ENCODE measurements around the gene SV2C. TPM values are rescaled to one million over a fixed set of nuclear protein-coding genes. Genes with fewer than 3 reads are reported as not detected.
A peak's percentile ranks its signal among the peaks of the same experiment; 100 is the strongest.

SV2C gene
- total and polyA plus RNA-seq, 2 of the 13 experiments (the other 11 are each of a cell fraction or from before 2014, with no cell fraction given): not detected

DNA sequence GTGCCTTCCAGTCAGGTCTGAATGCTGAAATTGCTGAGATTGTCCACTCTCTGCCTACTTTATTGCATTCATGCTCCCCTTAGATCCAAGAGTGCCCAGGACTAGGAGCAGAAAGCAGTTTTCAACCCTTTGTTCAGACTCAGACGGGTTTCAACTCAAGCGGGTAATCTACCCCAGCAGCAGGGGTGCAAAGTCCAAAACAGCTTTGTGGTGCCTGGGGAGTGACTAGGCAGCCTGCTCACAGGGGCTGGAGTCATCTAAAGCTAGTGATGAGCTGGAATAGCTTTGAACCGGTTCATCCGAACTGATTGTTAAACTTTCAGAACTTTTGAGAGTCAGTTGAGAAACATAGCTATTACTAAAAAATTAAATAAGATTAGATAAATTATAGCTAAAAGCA, 248.9 kb downstream of the SV2C start (continued):
- TF ChIP-seq ZNF460 (CRISPR knock-in tag; IDR thresholded peaks at IDR 0.05; ENCODE audit: borderline replicate concordance): no peak
- TF ChIP-seq NFYC (CRISPR knock-in tag; IDR thresholded peaks at IDR 0.05): no peak
- no peak for TF ChIP-seq HIVEP1 (CRISPR knock-in tag; IDR thresholded peaks at IDR 0.05)
- no peak for TF ChIP-seq NFKBIZ (CRISPR knock-in tag; IDR thresholded peaks at IDR 0.05)
- no peak for TF ChIP-seq ZMYM2 (CRISPR knock-in tag; IDR thresholded peaks at IDR 0.05)
- no peak for TF ChIP-seq KLF16 (CRISPR knock-in tag; IDR thresholded peaks at IDR 0.05)
- no peak for TF ChIP-seq CEBPZ (IDR thresholded peaks at IDR 0.05; ENCODE audit: low read length)

GRCh38 chr5:76332611-76333205, 249.5 kb downstream of the SV2C start:
- in situ Hi-C loops (cut with HindIII; ENCODE audit: extremely low pct_ligation_motif_present, low pct_unique_long_range_greater_than_20kb): no loop called here
- FAIRE-seq: no peak
- no TSS peak for BruUV-seq (replicated peaks)

More at GRCh38 chr5:76332611-76333205, 249.5 kb downstream of the SV2C start:
- 8% methylated on average over 2 of the region's 2 CpGs for WGBS (ENCODE audit: low lambda C conversion rate)
- peaks cover 0 to 5% of the 10 kb centered on the region in 2 experiments; a peak in 1 of 5 replicates for H3K27me3 ChIP-seq (ENCODE audit: control insufficient read depth in 1 of 2, insufficient read depth in 2 of 2, low read length in 2 of 2)
- intact Hi-C loops (cut with micrococcal nuclease; ENCODE audit: unreplicated experiment): loop anchor here (5.0 kb wide), 1 partner anchor 55 kb away; no protein-coding TSS in a partner anchor
- peaks cover 36% of the 10 kb centered on the region for H3K4me1 ChIP-seq (ENCODE audit: insufficient read depth, low read length)
- no peak overlapping the region for H3K9ac ChIP-seq (ENCODE audit: insufficient read depth, low read depth, low read length)
- ATAC-seq (peak; percentile 69), DNase-seq (ENCODE audit: low spot score) (peak; percentile 51)
- peak overlapping the region; percentile 81 for H3K4me2 ChIP-seq (ENCODE audit: low read depth, low read length)
- no peak overlapping the region for H3K27ac ChIP-seq (ENCODE audit: extremely low read length, insufficient read depth, low read length)
- ChIA-PET POLR2A (interaction anchor here (0.7 to 0.8 kb wide), 2 partner anchors 71 to 151 kb away, joined by 3 read pairs; partner anchors contain the start of gene IQGAP2), CTCF (ENCODE audit: low intra/inter-chr PET ratio, low total read pairs) (no interaction called here)
- no peak overlapping the region for H2AFZ ChIP-seq (ENCODE audit: low read length)
- no peaks in the 10 kb centered on the region for H3K36me3 ChIP-seq (replicated peaks in 1 of 2; ENCODE audit: control insufficient read depth in 1 of 2, insufficient read depth in 2 of 2, low read length in 2 of 2)
- H3K4me3 ChIP-seq (replicated peaks in 1 of 3; ENCODE audit: insufficient read depth in 1 of 3, low read depth in 2 of 3, low read length in 3 of 3): peak overlapping the region in 1 of 3 experiments; percentile 35; a peak in 1 of 6 replicates
- H4K20me1 ChIP-seq (ENCODE audit: insufficient read depth, low read length): no peaks in the 10 kb centered on the region
- no peaks in the 10 kb centered on the region for H3K9me3 ChIP-seq (ENCODE audit: low read length)
- TF ChIP-seq NCOA1 (CRISPR knock-in tag; IDR thresholded peaks at IDR 0.05) (no peak), MAFG (CRISPR knock-in tag; IDR thresholded peaks at IDR 0.05) (no peak), AGO2 (optimal IDR thresholded peaks at IDR 0.05; ENCODE audit: low read depth, low read length) (no peak), ISL2 (CRISPR knock-in tag; IDR thresholded peaks at IDR 0.05) (no peak), ZMYM4 (CRISPR knock-in tag; IDR thresholded peaks at IDR 0.05) (no peak), RORA (CRISPR knock-in tag; IDR thresholded peaks at IDR 0.05) (no peak), NRL (CRISPR knock-in tag; IDR thresholded peaks at IDR 0.05; ENCODE audit: borderline replicate concordance) (no peak), NR1H2 (CRISPR knock-in tag; IDR thresholded peaks at IDR 0.05; ENCODE audit: borderline replicate concordance, low read depth) (no peak), ZBTB37 (CRISPR knock-in tag; IDR thresholded peaks at IDR 0.05) (no peak)
- H3K79me2 ChIP-seq (ENCODE audit: insufficient read depth, low read length): no peaks in the 10 kb centered on the region
